IPS-18c (cell line): ENCODE data around the gene PPM1J.
"Not testable (repeated sequence)": the region's sequence is repeated elsewhere in the genome, so short reads cannot be mapped to it uniquely, and the experiment has no call there.

Experiments used
- H3K4me3 ChIP-seq: 2 replicates; pipeline ENCODE4 v1.7.0; 2013; ENCODE audit warnings: low read depth, mild to moderate bottlenecking, low read length, moderate library complexity; ENCODE audit not compliant: insufficient read depth
- H3K9me3 ChIP-seq: one replicate; pipeline ENCODE4 v1.6.1; 2013; ENCODE audit warnings: mild to moderate bottlenecking, low read length, moderate library complexity; ENCODE audit not compliant: control insufficient read depth, insufficient read depth

The PPM1J gene

GRCh38 chr1:112715264-112716053, at the start of gene PPM1J:
TSS of gene PPM1J (minus strand) at chr1:112715332. CDS start at chr1:112715301, 31 bp downstream.
- Histone ChIP-seq H3K9me3 (no peaks in the 10 kb centered on the region), H3K4me3 (peak within 1 kb of the TSS; percentile 84)

GRCh38 chr1:112762541-112763500, 47.7 kb upstream of the PPM1J start:
- Histone ChIP-seq H3K4me3 (no peak overlapping the region), H3K9me3 (peaks cover 4% of the 10 kb centered on the region)

GRCh38 chr1:112761714-112762480, 46.8 kb upstream of the PPM1J start:
- H3K4me3 ChIP-seq = no peak overlapping the region
- H3K9me3 ChIP-seq = no peaks in the 10 kb centered on the region

- H3K9me3 ChIP-seq = peaks cover 2% of the 10 kb centered on the region
- H3K4me3 ChIP-seq = no peak overlapping the region
Measured at GRCh38 chr1:112759228-112759627, 44.1 kb upstream of the PPM1J start.

GRCh38 chr1:112754116-112754628, 39.0 kb upstream of the PPM1J start:
- Histone ChIP-seq H3K9me3 (peaks cover 2% of the 10 kb centered on the region), H3K4me3 (no peak overlapping the region)

GRCh38 chr1:112748396-112748795, 33.3 kb upstream of the PPM1J start:
- H3K9me3 ChIP-seq = no peaks in the 10 kb centered on the region
- H3K4me3 ChIP-seq = no peak overlapping the region

- Histone ChIP-seq H3K9me3 (no peaks in the 10 kb centered on the region), H3K4me3 (peak overlapping the region; percentile 38; the same call in 1 of the 2 replicates)
Measured at GRCh38 chr1:112744009-112744578, 29.0 kb upstream of the PPM1J start.

- Histone ChIP-seq H3K4me3 (peak overlapping the region; percentile 38; the same call in 1 of the 2 replicates), H3K9me3 (no peaks in the 10 kb centered on the region)
Measured at GRCh38 chr1:112743174-112744008, 28.3 kb upstream of the PPM1J start.

- H3K9me3 ChIP-seq = no peaks in the 10 kb centered on the region
Measured at GRCh38 chr1:112737573-112737972, 22.4 kb upstream of the PPM1J start.

GRCh38 chr1:112735752-112736151, 20.6 kb upstream of the PPM1J start:
- no peak overlapping the region for H3K4me3 ChIP-seq

More at GRCh38 chr1:112737573-112737972, 22.4 kb upstream of the PPM1J start:
- no peak overlapping the region for H3K4me3 ChIP-seq

GRCh38 chr1:112731451-112731850, 16.3 kb upstream of the PPM1J start:
- Histone ChIP-seq H3K4me3 (no peak overlapping the region), H3K9me3 (peaks cover 2% of the 10 kb centered on the region)

More at GRCh38 chr1:112735752-112736151, 20.6 kb upstream of the PPM1J start:
- H3K9me3 ChIP-seq = no peaks in the 10 kb centered on the region

GRCh38 chr1:112729909-112730308, 14.8 kb upstream of the PPM1J start:
- Histone ChIP-seq H3K4me3 (no peak overlapping the region), H3K9me3 (peaks cover 2% of the 10 kb centered on the region)

- H3K4me3 ChIP-seq, H3K9me3 ChIP-seq: not testable (repeated sequence)
Measured at GRCh38 chr1:112729011-112729410, 13.9 kb upstream of the PPM1J start.

GRCh38 chr1:112728306-112728971, 13.3 kb upstream of the PPM1J start:
- not testable (repeated sequence) for H3K9me3 ChIP-seq, H3K4me3 ChIP-seq

GRCh38 chr1:112727716-112728115, 12.6 kb upstream of the PPM1J start:
- Histone ChIP-seq H3K9me3 (peaks cover 2% of the 10 kb centered on the region), H3K4me3 (no peak overlapping the region)
